ENCODE measurements around the gene SPTSSB.

The SPTSSB gene

GRCh38 chr3:161406594-161407555, 35.6 kb upstream of the SPTSSB start:
- Mint-ChIP-seq H3K4me3 (no peak overlapping the region), H3K36me3 (ENCODE audit: low read depth) (no peaks in the 10 kb centered on the region), H3K4me1 (peaks cover 11% of the 10 kb centered on the region), H3K9me3 (no peaks in the 10 kb centered on the region), H3K27me3 (ENCODE audit: low read depth, poor library complexity) (no peaks in the 10 kb centered on the region), H3K27ac (no peak overlapping the region)
- DNase-seq, result no peak
- TF ChIP-seq CTCF (IDR thresholded peaks at IDR 0.05), result no peak

GRCh38 chr3:161405836-161406235, 34.5 kb upstream of the SPTSSB start:
- Mint-ChIP-seq H3K4me3 (no peak overlapping the region), H3K36me3 (ENCODE audit: low read depth) (no peaks in the 10 kb centered on the region), H3K4me1 (peaks cover 11% of the 10 kb centered on the region), H3K9me3 (no peaks in the 10 kb centered on the region), H3K27ac (peak overlapping the region; percentile 6), H3K27me3 (ENCODE audit: low read depth, poor library complexity) (no peaks in the 10 kb centered on the region)
- no peak for TF ChIP-seq CTCF (IDR thresholded peaks at IDR 0.05)
- DNase-seq, result no peak

DNA sequence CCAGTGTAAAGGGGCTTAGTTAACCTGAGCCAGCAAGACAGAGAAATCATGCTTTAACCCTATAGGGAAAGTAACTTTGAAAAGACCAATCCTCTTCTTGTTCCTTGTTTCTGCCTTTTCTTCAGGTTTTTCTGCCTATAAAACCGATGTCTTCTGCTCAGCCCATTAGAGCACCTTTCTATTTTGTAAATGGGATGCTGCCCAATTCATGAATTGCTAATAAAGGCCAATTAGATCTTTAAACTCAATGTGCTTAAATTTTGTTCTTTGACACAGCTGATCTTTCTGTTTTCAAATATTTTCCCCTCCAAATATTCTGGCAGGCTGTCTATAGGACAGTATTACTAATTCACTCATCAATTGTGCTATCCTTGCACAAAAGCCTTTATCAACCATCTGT, 33.8 kb upstream of the SPTSSB start:
- TF ChIP-seq CTCF (IDR thresholded peaks at IDR 0.05), result no peak
- Mint-ChIP-seq H3K36me3 (ENCODE audit: low read depth) (no peaks in the 10 kb centered on the region), H3K27me3 (ENCODE audit: low read depth, poor library complexity) (no peaks in the 10 kb centered on the region), H3K4me3 (no peak overlapping the region), H3K4me1 (peaks cover 9% of the 10 kb centered on the region), H3K9me3 (no peaks in the 10 kb centered on the region), H3K27ac (no peak overlapping the region)
- DNase-seq, result no peak

- Mint-ChIP-seq H3K9me3 (peaks cover 14% of the 10 kb centered on the region), H3K4me3 (no peak overlapping the region), H3K4me1 (no peaks in the 10 kb centered on the region), H3K36me3 (ENCODE audit: low read depth) (peaks cover 5% of the 10 kb centered on the region), H3K27me3 (ENCODE audit: low read depth, poor library complexity) (peaks cover 4% of the 10 kb centered on the region), H3K27ac (no peak overlapping the region)
- DNase-seq, result no peak
- TF ChIP-seq CTCF (IDR thresholded peaks at IDR 0.05), result no peak
Measured at GRCh38 chr3:161403251-161403650, 31.9 kb upstream of the SPTSSB start.

DNA sequence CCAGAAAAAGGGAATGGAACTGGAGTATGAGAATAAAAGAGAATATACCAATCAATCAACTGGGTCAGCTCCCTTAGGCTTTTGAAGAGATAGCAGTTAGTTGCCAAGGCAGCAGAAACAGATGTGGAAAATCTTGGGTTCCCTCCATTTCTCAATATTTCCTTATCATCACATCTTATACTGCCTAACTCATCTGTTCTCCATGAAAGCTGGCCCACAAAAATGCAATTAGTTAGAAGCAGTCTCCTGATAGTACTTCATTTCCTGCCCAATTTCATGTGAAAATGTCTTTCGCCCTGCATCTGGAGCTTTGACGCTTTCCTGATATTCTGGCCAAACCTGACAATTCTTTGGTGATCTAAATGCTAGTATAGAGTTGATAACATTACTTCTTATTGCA, 30.1 kb upstream of the SPTSSB start:
- peaks cover 16% of the 10 kb centered on the region for H3K36me3 Mint-ChIP-seq (ENCODE audit: low read depth)
- no peak overlapping the region for H3K27ac Mint-ChIP-seq
- no peak for TF ChIP-seq CTCF (IDR thresholded peaks at IDR 0.05)
- peaks cover 31% of the 10 kb centered on the region for H3K9me3 Mint-ChIP-seq
- no peaks in the 10 kb centered on the region for H3K4me1 Mint-ChIP-seq
- H3K4me3 Mint-ChIP-seq, result no peak overlapping the region
- no peak for DNase-seq
- H3K27me3 Mint-ChIP-seq (ENCODE audit: low read depth, poor library complexity), result peaks cover 4% of the 10 kb centered on the region

DNA sequence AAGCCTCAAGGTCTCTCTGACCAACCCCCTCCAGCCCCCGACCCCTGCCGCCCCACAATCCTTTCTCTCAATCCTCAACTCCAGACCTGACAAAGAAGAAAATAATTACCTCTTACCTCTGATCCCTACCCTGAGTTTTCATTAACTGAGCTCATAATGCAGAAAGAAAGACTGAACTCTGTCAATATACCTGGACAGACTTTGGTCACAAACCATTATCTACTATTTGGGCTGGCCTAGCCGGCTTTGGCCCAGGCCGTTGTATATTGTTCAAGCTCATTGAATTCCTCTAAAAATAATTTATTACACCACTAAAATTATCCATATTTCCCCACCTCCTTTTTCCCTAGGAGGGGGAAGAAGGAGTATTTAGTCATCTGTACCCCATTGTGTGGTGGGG, 29.3 kb upstream of the SPTSSB start:
- Mint-ChIP-seq H3K27me3 (ENCODE audit: low read depth, poor library complexity) (peaks cover 4% of the 10 kb centered on the region), H3K27ac (no peak overlapping the region), H3K36me3 (ENCODE audit: low read depth) (peaks cover 16% of the 10 kb centered on the region), H3K9me3 (peaks cover 31% of the 10 kb centered on the region), H3K4me1 (no peaks in the 10 kb centered on the region), H3K4me3 (no peak overlapping the region)
- no peak for TF ChIP-seq CTCF (IDR thresholded peaks at IDR 0.05)
- DNase-seq, result no peak

Data from nephron progenitor cell (in vitro differentiated cells).